Adrenal gland (tissue), 5 donors: ENCODE data around the gene HSBP1L1.

Source experiments
- CTCF ChIP-seq, 6 experiments: fragments of 450-650 bp in 4 of 6; fragments of 200-600 bp in 2 of 6; sonication (generic) in 1 of 6; IDR thresholded peaks; 1 replicate in 5 of 6; 2 replicates in 1 of 6; pipeline versions ENCODE4 v1.5.1 to v1.8.0; 2016 to 2021; ENCODE audit warnings: antibody characterized with exemption in 6 of 6, mild to moderate bottlenecking in 2 of 6, moderate library complexity in 1 of 6
- POLR2A ChIP-seq, 2 donors: fragments of 450-650 bp; IDR thresholded peaks; one replicate each; pipeline ENCODE4 v1.6.1; 2017; ENCODE audit warnings: antibody characterized with exemption in 2 of 2, mild to moderate bottlenecking in 2 of 2, moderate library complexity in 1 of 2
- donor health status: DM: no; HTN: no; CAD: no.

GRCh38 chr18:79983793-79984192 lies 19.4 kb downstream of the HSBP1L1 start:
- no peak for TF ChIP-seq POLR2A (IDR thresholded peaks at IDR 0.05)
- no peak for TF ChIP-seq CTCF (IDR thresholded peaks at IDR 0.05)
